DOHH2 (cell line): ENCODE measurements around the gene AQP12A.
"Not testable (repeated sequence)": the region's sequence is repeated elsewhere in the genome, so short reads cannot be mapped to it uniquely, and the experiment has no call there.

Experiments
- CTCF ChIP-seq: fragments of 200-600 bp; sonication (generic); IDR thresholded peaks from one replicate; pipeline ENCODE4 v1.5.1; 2014; ENCODE audit warnings: antibody characterized with exemption, mild to moderate bottlenecking, low read depth, low read length; ENCODE audit not compliant: poor library complexity, severe bottlenecking
- EZH2phosphoT487 ChIP-seq: fragments of 200-600 bp; sonication (generic); IDR thresholded peaks from 2 replicates; pipeline ENCODE4 v1.6.1; 2017; ENCODE audit warnings: borderline replicate concordance, mild to moderate bottlenecking, antibody characterized with exemption, low read length, moderate library complexity, mixed read lengths

GRCh38 chr2:240683329-240683979 lies 8.2 kb upstream of the AQP12A start:
- not testable (repeated sequence) for TF ChIP-seq CTCF, EZH2phosphoT487
